Left lung (tissue), 10 donors: Measurements from ENCODE around the gene ADAMTS2. TPM values are rescaled to one million over a fixed set of nuclear protein-coding genes. Genes with fewer than 3 reads are reported as not detected.

Experiments
- ATAC-seq: fragments of 200-7000 bp; cut with Tn5 transposase; one replicate; pipeline ENCODE4 v1.9.1; 2020; ENCODE audit warnings: moderate library complexity
- DNase-seq, 4 donors: peaks; one replicate each; pipeline ENCODE4 v3.0.0-alpha.2; 2013 to 2020
- H3K27ac ChIP-seq, 2 donors: fragments of 200-600 bp; sonication (generic) in 1 of 2; one replicate each; pipeline versions ENCODE4 v1.5.0 to v1.8.0; 2020 to 2021
- H3K27me3 ChIP-seq, 2 donors: fragments of 200-600 bp; sonication (generic) in 1 of 2; one replicate each; pipeline versions ENCODE4 v1.5.0 to v1.8.0; 2020 to 2021
- H3K36me3 ChIP-seq, 2 donors: fragments of 200-600 bp; sonication (generic) in 1 of 2; one replicate each; pipeline versions ENCODE4 v1.5.0 to v1.8.0; 2020 to 2021
- H3K4me1 ChIP-seq, 2 donors: fragments of 200-600 bp; one replicate each; pipeline ENCODE4 v1.8.0; 2021
- H3K4me3 ChIP-seq, 2 donors: fragments of 200-600 bp; sonication (generic) in 1 of 2; one replicate each; pipeline versions ENCODE4 v1.5.0 to v1.8.0; 2020 to 2021; ENCODE audit warnings: mild to moderate bottlenecking in 1 of 2
- H3K9me3 ChIP-seq, 2 donors: fragments of 200-600 bp; sonication (generic) in 1 of 2; one replicate each; pipeline versions ENCODE4 v1.5.0 to v1.8.0; 2020 to 2021
- intact Hi-C, 2 donors: fragments of 100-400 bp; cut with DNase I; formaldehyde crosslinking; loops; one replicate each; pipeline versions ENCODE4 v1.11.2 to v1.14.2; 2022
- polyA plus RNA-seq, 6 donors: library from polyadenylated mRNA; unstranded; fragments of 120-200 nt; gene quantifications; one replicate each; pipeline ENCODE4 v1.2.1, GENCODE V29; 2013; ENCODE audit not compliant: insufficient read length in 6 of 6
- total RNA-seq, 2 donors: library from RNA; stranded (reverse); fragmentation: NEBNext Ultra II Directional; extraction: Animal tissue kit (Norgen Biotek cat#: 25700); gene quantifications; one replicate each; pipeline ENCODE4 v1.2.1, GENCODE V29; 2021
- TF ChIP-seq, protein P1 (sequence below), 2 donors: fragments of 200-600 bp; sonication (generic) in 1 of 2; IDR thresholded peaks; one replicate each; pipeline versions ENCODE4 v1.5.0 to v1.8.0; 2021; ENCODE audit warnings: antibody characterized with exemption in 2 of 2
- donor health status: DM: no; HTN: yes; CAD: no.
- donor health status: DM: no; HTN: no; CAD: no.

The ADAMTS2 gene
- total and polyA plus RNA-seq, 8 donors, result 27.5 to 68.2 (median 36.0) TPM

DNA sequence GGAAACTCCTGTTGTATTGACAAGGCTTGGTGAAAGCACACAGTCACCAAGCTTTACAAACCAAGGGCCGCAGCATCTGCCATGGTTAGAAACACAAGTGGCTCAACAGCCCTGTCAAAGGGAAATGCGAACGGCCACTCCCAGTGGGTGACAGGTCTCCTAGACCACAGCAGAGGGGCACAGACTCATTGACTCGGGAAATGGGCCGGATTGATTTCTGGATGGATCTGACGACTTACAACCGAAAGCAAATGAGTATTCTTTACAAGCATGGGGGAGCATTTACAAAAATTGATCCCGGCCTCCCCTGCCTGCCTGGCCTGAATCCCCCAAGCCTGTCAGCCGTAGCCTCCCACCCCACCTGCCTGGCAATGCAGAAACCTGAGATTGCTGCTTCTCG is 48.2 kb downstream of the ADAMTS2 start:
- Histone ChIP-seq H3K27ac (no peak overlapping the region), H3K36me3 (no peaks in the 10 kb centered on the region), H3K4me3 (no peak overlapping the region), H3K27me3 (peaks cover 0 to 17% of the 10 kb centered on the region in 2 donors), H3K9me3 (peaks cover 0 to 2% of the 10 kb centered on the region in 2 donors), H3K4me1 (no peaks in the 10 kb centered on the region)
- no peak for ATAC-seq
- TF ChIP-seq, protein P1, sequence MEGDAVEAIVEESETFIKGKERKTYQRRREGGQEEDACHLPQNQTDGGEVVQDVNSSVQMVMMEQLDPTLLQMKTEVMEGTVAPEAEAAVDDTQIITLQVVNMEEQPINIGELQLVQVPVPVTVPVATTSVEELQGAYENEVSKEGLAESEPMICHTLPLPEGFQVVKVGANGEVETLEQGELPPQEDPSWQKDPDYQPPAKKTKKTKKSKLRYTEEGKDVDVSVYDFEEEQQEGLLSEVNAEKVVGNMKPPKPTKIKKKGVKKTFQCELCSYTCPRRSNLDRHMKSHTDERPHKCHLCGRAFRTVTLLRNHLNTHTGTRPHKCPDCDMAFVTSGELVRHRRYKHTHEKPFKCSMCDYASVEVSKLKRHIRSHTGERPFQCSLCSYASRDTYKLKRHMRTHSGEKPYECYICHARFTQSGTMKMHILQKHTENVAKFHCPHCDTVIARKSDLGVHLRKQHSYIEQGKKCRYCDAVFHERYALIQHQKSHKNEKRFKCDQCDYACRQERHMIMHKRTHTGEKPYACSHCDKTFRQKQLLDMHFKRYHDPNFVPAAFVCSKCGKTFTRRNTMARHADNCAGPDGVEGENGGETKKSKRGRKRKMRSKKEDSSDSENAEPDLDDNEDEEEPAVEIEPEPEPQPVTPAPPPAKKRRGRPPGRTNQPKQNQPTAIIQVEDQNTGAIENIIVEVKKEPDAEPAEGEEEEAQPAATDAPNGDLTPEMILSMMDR (IDR thresholded peaks at IDR 0.05), result no peak
- peak in 1 of 4 donors; percentile 18 for DNase-seq
- intact Hi-C loops, result no loop called here

DNA sequence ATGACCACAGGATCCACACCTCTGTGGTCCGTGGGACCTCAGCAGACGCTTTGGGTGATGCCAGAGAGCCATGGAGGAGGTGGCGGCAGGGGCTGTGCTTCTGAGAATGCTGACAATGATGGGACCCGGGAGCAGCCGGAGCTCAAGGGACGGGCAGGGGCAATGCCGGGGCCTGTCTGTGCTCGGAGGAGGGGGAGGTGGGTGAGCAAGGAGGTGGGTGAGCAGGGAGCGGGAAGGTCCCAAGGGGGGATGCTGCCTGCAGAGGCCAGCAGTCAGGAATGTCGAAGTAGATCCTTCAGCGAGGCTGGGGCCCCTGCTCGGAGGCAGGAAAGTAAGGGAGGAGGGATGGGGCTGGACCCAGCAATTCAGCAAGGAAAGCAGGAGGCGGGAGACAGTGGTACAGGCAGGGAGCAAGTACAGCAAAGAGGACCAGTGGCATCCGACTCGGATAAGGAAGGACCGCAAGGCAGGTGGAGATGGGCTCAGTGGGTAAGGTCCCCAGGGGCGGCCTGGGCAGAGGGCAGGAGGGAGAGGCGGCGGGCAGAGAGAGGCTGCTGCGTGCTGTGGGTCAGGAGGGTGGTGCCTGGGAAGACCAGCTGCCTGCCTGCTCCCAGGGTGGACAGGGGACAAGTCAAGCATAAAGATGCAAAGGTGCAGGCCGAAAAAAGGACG is 49.0 kb downstream of the ADAMTS2 start:
- TF ChIP-seq, protein P1 (IDR thresholded peaks at IDR 0.05), result no peak
- DNase-seq, result peak in 2 of 4 donors; percentile 29 to 61
- Histone ChIP-seq H3K4me3 (no peak overlapping the region), H3K4me1 (no peaks in the 10 kb centered on the region), H3K27ac (no peak overlapping the region), H3K27me3 (peaks cover 0 to 11% of the 10 kb centered on the region in 2 donors), H3K9me3 (peaks cover 0 to 2% of the 10 kb centered on the region in 2 donors), H3K36me3 (no peaks in the 10 kb centered on the region)
- no peak for ATAC-seq
- intact Hi-C loops, result no loop called here

DNA sequence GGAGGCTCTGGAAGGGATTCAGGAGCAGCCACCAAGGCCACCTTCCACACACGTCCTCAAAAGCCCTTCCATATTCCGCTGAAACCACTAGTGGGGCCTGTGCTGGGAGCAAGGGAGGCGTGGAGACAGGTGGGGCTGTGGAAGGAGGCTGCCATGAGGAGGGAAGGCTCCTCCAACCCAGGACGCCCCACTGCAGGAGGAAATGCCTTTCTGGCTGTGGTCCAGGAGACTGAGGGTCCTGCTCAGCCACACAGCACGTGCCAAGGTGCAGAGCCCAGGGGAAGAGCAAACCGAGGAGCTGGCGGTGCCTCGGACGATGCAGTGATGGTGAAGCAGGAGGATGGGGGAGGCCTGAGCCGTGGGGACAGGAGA is 49.5 kb downstream of the ADAMTS2 start:
- Histone ChIP-seq H3K27ac (no peak overlapping the region), H3K4me1 (no peaks in the 10 kb centered on the region), H3K9me3 (peaks cover 0 to 2% of the 10 kb centered on the region in 2 donors), H3K36me3 (no peaks in the 10 kb centered on the region), H3K27me3 (peaks cover 0 to 11% of the 10 kb centered on the region in 2 donors), H3K4me3 (no peak overlapping the region)
- TF ChIP-seq, protein P1 (IDR thresholded peaks at IDR 0.05), result no peak
- intact Hi-C loops, result no loop called here
- ATAC-seq, result no peak
- DNase-seq, result peak in 1 of 4 donors; percentile 29

DNA sequence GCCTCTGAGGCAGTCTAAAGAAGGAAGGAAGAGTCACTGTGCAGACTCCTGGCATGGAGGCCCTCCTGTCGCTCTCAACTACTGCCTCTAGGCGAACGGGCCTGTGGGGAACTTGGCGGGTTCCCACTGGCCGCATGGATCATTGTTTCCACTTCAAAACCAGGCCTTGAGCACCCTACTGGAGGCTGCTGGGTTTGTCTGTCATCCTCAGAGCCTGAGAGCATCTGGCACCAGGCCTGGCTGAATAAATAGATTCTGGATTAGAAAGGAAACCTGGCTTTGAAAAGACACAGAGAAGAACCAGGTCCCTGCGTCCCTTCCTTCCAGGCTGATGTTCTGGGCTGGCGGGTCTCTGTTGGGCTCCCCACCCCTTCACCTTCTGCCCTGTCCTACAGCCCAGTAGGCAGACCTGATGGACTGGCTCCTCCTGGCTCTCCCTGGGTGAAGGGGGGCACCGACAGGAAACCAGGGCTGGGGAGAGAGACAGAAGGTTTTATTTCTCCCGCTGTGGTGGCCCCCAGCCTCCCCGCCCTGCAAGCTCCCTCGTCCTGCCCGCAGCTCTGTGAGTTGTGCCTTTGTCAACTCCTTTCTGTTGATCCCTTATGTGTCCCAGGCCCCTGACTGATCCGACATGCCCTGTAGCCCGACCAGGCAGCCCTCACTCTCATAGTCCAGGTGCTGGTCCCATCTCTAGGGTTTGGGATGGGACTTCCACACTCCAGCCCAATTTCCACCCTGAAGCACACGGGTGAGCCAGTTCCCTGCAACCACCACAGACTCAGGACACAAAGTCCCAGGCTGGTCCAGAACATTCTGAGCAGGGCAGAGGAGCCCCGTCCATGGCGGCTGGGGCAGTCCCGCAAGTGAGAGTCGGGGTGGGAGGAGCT is 50.1 kb downstream of the ADAMTS2 start:
- Histone ChIP-seq H3K4me3 (no peak overlapping the region), H3K9me3 (peaks cover 0 to 2% of the 10 kb centered on the region in 2 donors), H3K27ac (peak overlapping the region in 1 of 2 donors; percentile 48), H3K4me1 (no peaks in the 10 kb centered on the region), H3K36me3 (no peaks in the 10 kb centered on the region), H3K27me3 (peaks cover 0 to 11% of the 10 kb centered on the region in 2 donors)
- ATAC-seq (peak; percentile 58), DNase-seq (peak in 2 of 4 donors; percentile 34 to 51)
- intact Hi-C loops, result no loop called here
- TF ChIP-seq, protein P1 (IDR thresholded peaks at IDR 0.05), result peak in 1 of 2 donors; percentile 7
